ENCODE measurements around the gene BATF2. TPM values are rescaled to one million over a fixed set of nuclear protein-coding genes. Genes with fewer than 3 reads are reported as not detected.

The BATF2 gene
- total and polyA plus RNA-seq, 3 experiments from 2014 or later, result 0.11 TPM; not detected in 2

GRCh38 chr11:64951529-64951928 lies 45.2 kb downstream of the BATF2 start:
- Histone ChIP-seq H3K4me1 (ENCODE audit: insufficient read depth, low read length) (no peaks in the 10 kb centered on the region), H3K4me3 (ENCODE audit: low read length) (no peak overlapping the region), H3K27me3 (ENCODE audit: insufficient read depth, low read length, poor library complexity, severe bottlenecking) (peaks cover 4% of the 10 kb centered on the region), H3K9me3 (ENCODE audit: low read length) (no peaks in the 10 kb centered on the region), H3K36me3 (ENCODE audit: insufficient read depth, low read length) (no peaks in the 10 kb centered on the region), H3K27ac (ENCODE audit: low read depth, low read length) (no peak overlapping the region)
- ChIA-PET POLR2A (no interaction called here), CTCF (no interaction called here)
- H3K27ac Mint-ChIP-seq, result no peak overlapping the region
- no peaks in the 10 kb centered on the region for H3K4me1 Mint-ChIP-seq
- no peak for DNase-seq
- H3K27me3 Mint-ChIP-seq, result peaks cover 17 to 20% of the 10 kb centered on the region in 2 donors
- no peak overlapping the region for H3K4me3 Mint-ChIP-seq
- H3K9me3 Mint-ChIP-seq, result no peaks in the 10 kb centered on the region
- H3K36me3 Mint-ChIP-seq, result no peaks in the 10 kb centered on the region

- CTCF ChIA-PET, result no interaction called here
Observed at GRCh38 chr11:64947208-64947814, 49.5 kb downstream of the BATF2 start.

More at GRCh38 chr11:64947208-64947814, 49.5 kb downstream of the BATF2 start:
- DNase-seq, result no peak
- Histone ChIP-seq H3K4me1 (ENCODE audit: insufficient read depth, low read length) (no peaks in the 10 kb centered on the region), H3K4me3 (ENCODE audit: low read length) (no peak overlapping the region), H3K9me3 (ENCODE audit: low read length) (no peaks in the 10 kb centered on the region), H3K27ac (ENCODE audit: low read depth, low read length) (no peak overlapping the region), H3K36me3 (ENCODE audit: insufficient read depth, low read length) (no peaks in the 10 kb centered on the region), H3K27me3 (ENCODE audit: insufficient read depth, low read length, poor library complexity, severe bottlenecking) (no peaks in the 10 kb centered on the region)
- no peak overlapping the region for H3K4me3 Mint-ChIP-seq
- H3K27ac Mint-ChIP-seq, result no peak overlapping the region
- POLR2A ChIA-PET, result no interaction called here
- H3K9me3 Mint-ChIP-seq, result no peaks in the 10 kb centered on the region
- no peaks in the 10 kb centered on the region for H3K36me3 Mint-ChIP-seq
- peaks cover 21 to 31% of the 10 kb centered on the region in 2 donors for H3K27me3 Mint-ChIP-seq
- H3K4me1 Mint-ChIP-seq, result no peaks in the 10 kb centered on the region

Other genes with a start within 250 kb of the BATF2 start
- 1 to 10 TPM; 2.2 TPM for gene PYGM, start 237.0 kb downstream of the BATF2 start, total RNA-seq
- gene PYGM, start 237.0 kb downstream of the BATF2 start, polyA plus RNA-seq, result 0.15 TPM
- gene SF1, start 218.4 kb downstream of the BATF2 start, total RNA-seq, result 100 to 1,000 TPM; 403 to 423 TPM
- 176 TPM for gene SF1, start 218.4 kb downstream of the BATF2 start, polyA plus RNA-seq
- 10 to 100 TPM; 54.8 to 55.3 TPM for gene MAP4K2, start 193.8 kb downstream of the BATF2 start, total RNA-seq
- 39.0 TPM for gene MAP4K2, start 193.8 kb downstream of the BATF2 start, polyA plus RNA-seq
- 10 to 100 TPM; 45.8 to 47.7 TPM for gene MEN1, start 186.4 kb downstream of the BATF2 start, total RNA-seq
- 45.0 TPM for gene MEN1, start 186.4 kb downstream of the BATF2 start, polyA plus RNA-seq
- gene CDC42BPG, start 152.3 kb downstream of the BATF2 start, total RNA-seq, result 1 to 10 TPM in 1 of 2 experiments, under 1 TPM in 1; 0.66 to 2.3 TPM
- gene CDC42BPG, start 152.3 kb downstream of the BATF2 start, polyA plus RNA-seq, result 0.52 TPM
- 100 to 1,000 TPM; 102 to 110 TPM for gene EHD1, start 118.3 kb downstream of the BATF2 start, total RNA-seq
- 258 TPM for gene EHD1, start 118.3 kb downstream of the BATF2 start, polyA plus RNA-seq
- gene ATG2A, start 79.8 kb downstream of the BATF2 start, total RNA-seq, result 10 to 100 TPM; 25.7 to 27.0 TPM
- gene ATG2A, start 79.8 kb downstream of the BATF2 start, polyA plus RNA-seq, result 7.6 TPM
- 10 to 100 TPM; 11.2 to 11.7 TPM for gene PPP2R5B, start 72.3 kb downstream of the BATF2 start, total RNA-seq
- gene PPP2R5B, start 72.3 kb downstream of the BATF2 start, polyA plus RNA-seq, result 7.8 TPM
- gene GPHA2, start 61.1 kb downstream of the BATF2 start, total RNA-seq, result not detected
- gene GPHA2, start 61.1 kb downstream of the BATF2 start, polyA plus RNA-seq, result not detected
- not detected for gene MAJIN, start 24.9 kb downstream of the BATF2 start, total RNA-seq
- gene MAJIN, start 24.9 kb downstream of the BATF2 start, polyA plus RNA-seq, result not detected
- 100 to 1,000 TPM; 125 TPM for gene ARL2, start 17.2 kb upstream of the BATF2 start, total RNA-seq
- gene ARL2, start 17.2 kb upstream of the BATF2 start, polyA plus RNA-seq, result 99.7 TPM
- 10 to 100 TPM; 18.3 to 21.6 TPM for gene SNX15, start 30.5 kb upstream of the BATF2 start, total RNA-seq
- gene SNX15, start 30.5 kb upstream of the BATF2 start, polyA plus RNA-seq, result 16.4 TPM
- 10 to 100 TPM; 24.8 to 27.1 TPM for gene SAC3D1, start 44.2 kb upstream of the BATF2 start, total RNA-seq
- 12.0 TPM for gene SAC3D1, start 44.2 kb upstream of the BATF2 start, polyA plus RNA-seq
- gene NAALADL1, start 61.6 kb upstream of the BATF2 start, total RNA-seq, result 10 to 100 TPM; 10.8 to 13.3 TPM
- gene NAALADL1, start 61.6 kb upstream of the BATF2 start, polyA plus RNA-seq, result 17.0 TPM
- 10 to 100 TPM; 94.9 to 98.8 TPM for gene CDCA5, start 87.1 kb upstream of the BATF2 start, total RNA-seq
- gene CDCA5, start 87.1 kb upstream of the BATF2 start, polyA plus RNA-seq, result 0.54 TPM
- 10 to 100 TPM; 30.8 to 33.5 TPM for gene ZFPL1, start 87.3 kb upstream of the BATF2 start, total RNA-seq
- 24.4 TPM for gene ZFPL1, start 87.3 kb upstream of the BATF2 start, polyA plus RNA-seq
- 100 to 1,000 TPM; 120 to 131 TPM for gene VPS51, start 99.2 kb upstream of the BATF2 start, total RNA-seq
- 99.1 TPM for gene VPS51, start 99.2 kb upstream of the BATF2 start, polyA plus RNA-seq
- gene TM7SF2, start 114.9 kb upstream of the BATF2 start, total RNA-seq, result 10 to 100 TPM; 17.8 to 17.9 TPM
- 11.1 TPM for gene TM7SF2, start 114.9 kb upstream of the BATF2 start, polyA plus RNA-seq
- 10 to 100 TPM; 15.2 to 20.1 TPM for gene ZNHIT2, start 120.7 kb upstream of the BATF2 start, total RNA-seq
- gene ZNHIT2, start 120.7 kb upstream of the BATF2 start, polyA plus RNA-seq, result 19.8 TPM
- 1,000 to 10,000 TPM; 1,054 to 1,073 TPM for gene FAU, start 125.2 kb upstream of the BATF2 start, total RNA-seq
- 904 TPM for gene FAU, start 125.2 kb upstream of the BATF2 start, polyA plus RNA-seq
- gene MRPL49, start 125.3 kb upstream of the BATF2 start, total RNA-seq, result 100 to 1,000 TPM; 117 to 118 TPM
- gene MRPL49, start 125.3 kb upstream of the BATF2 start, polyA plus RNA-seq, result 81.5 TPM
- 10 to 100 TPM; 35.1 to 39.7 TPM for gene SYVN1, start 137.5 kb upstream of the BATF2 start, total RNA-seq
- gene SYVN1, start 137.5 kb upstream of the BATF2 start, polyA plus RNA-seq, result 19.6 TPM
- gene SPDYC, start 173.3 kb upstream of the BATF2 start, total RNA-seq, result not detected
- not detected for gene SPDYC, start 173.3 kb upstream of the BATF2 start, polyA plus RNA-seq
- 10 to 100 TPM; 88.2 to 92.0 TPM for gene CAPN1, start 185.0 kb upstream of the BATF2 start, total RNA-seq
- 110 TPM for gene CAPN1, start 185.0 kb upstream of the BATF2 start, polyA plus RNA-seq

Measured in CD8-positive, alpha-beta memory T cell (primary cell).